MM.1S (cell line): ENCODE results near the gene TMPRSS6.

Experiments
- DNase-seq: peaks from one replicate; pipeline ENCODE4 v3.0.0-alpha.2; 2015
- H2AFZ ChIP-seq: fragments of 300-600 bp; sonication (generic); 2 replicates; pipeline ENCODE4 v1.6.0; 2016; ENCODE audit warnings: antibody characterized with exemption, low read length
- H3F3A ChIP-seq: fragments of 300-600 bp; sonication (generic); 2 replicates; pipeline ENCODE4 v1.6.1; 2016; ENCODE audit warnings: mild to moderate bottlenecking, antibody characterized with exemption, low read length, moderate library complexity, mixed read lengths; ENCODE audit not compliant: insufficient read depth
- H3K27ac ChIP-seq: fragments of 300-600 bp; sonication (generic); 2 replicates; pipeline ENCODE4 v1.5.1; 2016; ENCODE audit warnings: mild to moderate bottlenecking, low read length
- H3K27me3 ChIP-seq: fragments of 300-600 bp; sonication (generic); replicated peaks from 2 replicates; pipeline ENCODE4 v1.6.0; 2016; ENCODE audit warnings: low read length; ENCODE audit not compliant: insufficient read depth
- H3K36me3 ChIP-seq: fragments of 300-600 bp; sonication (generic); replicated peaks from 2 replicates; pipeline ENCODE4 v1.6.1; 2016; ENCODE audit warnings: mild to moderate bottlenecking, low read length, mixed read lengths; ENCODE audit not compliant: insufficient read depth
- H3K4me1 ChIP-seq: fragments of 300-600 bp; sonication (generic); 2 replicates; pipeline ENCODE4 v1.6.1; 2016; ENCODE audit warnings: low read length, mixed read lengths
- H3K4me2 ChIP-seq: fragments of 300-600 bp; sonication (generic); 2 replicates; pipeline ENCODE4 v1.6.0; 2016; ENCODE audit warnings: low read depth, low read length
- H3K4me3 ChIP-seq: fragments of 300-600 bp; sonication (generic); 2 replicates; pipeline ENCODE4 v1.5.1; 2016; ENCODE audit warnings: low read length, mixed read lengths
- H3K79me2 ChIP-seq: fragments of 300-600 bp; sonication (generic); 2 replicates; pipeline ENCODE4 v1.6.1; 2016; ENCODE audit warnings: mixed run types, low read length, mixed read lengths
- H3K9ac ChIP-seq: fragments of 300-600 bp; sonication (generic); 2 replicates; pipeline ENCODE4 v1.6.1; 2016; ENCODE audit warnings: low read length, mixed read lengths
- H3K9me2 ChIP-seq: fragments of 300-600 bp; sonication (generic); replicated peaks from 2 replicates; pipeline ENCODE4 v1.6.1; 2016; ENCODE audit warnings: mild to moderate bottlenecking, low read length, mixed read lengths; ENCODE audit not compliant: insufficient read depth
- H3K9me3 ChIP-seq: fragments of 300-600 bp; sonication (generic); replicated peaks from 2 replicates; pipeline ENCODE4 v1.6.1; 2016; ENCODE audit warnings: mild to moderate bottlenecking, low read length, mixed read lengths; ENCODE audit not compliant: insufficient read depth
- H4K20me1 ChIP-seq: fragments of 300-600 bp; sonication (generic); 2 replicates; pipeline ENCODE4 v1.6.1; 2016; ENCODE audit warnings: mild to moderate bottlenecking, low read length, moderate library complexity, mixed read lengths; ENCODE audit not compliant: insufficient read depth
- CTCF ChIP-seq: fragments of 300-600 bp; sonication (generic); IDR thresholded peaks from 2 replicates; pipeline ENCODE4 v1.5.1; 2016; ENCODE audit warnings: antibody characterized with exemption, low read length, mixed read lengths
- EZH2 ChIP-seq: fragments of 300-600 bp; sonication (generic); optimal IDR thresholded peaks from 2 replicates; pipeline ENCODE3; 2017; ENCODE audit warnings: low read depth, mild to moderate bottlenecking, antibody characterized with exemption, low read length, mixed read lengths
- EZH2phosphoT487 ChIP-seq: fragments of 300-600 bp; sonication (generic); IDR thresholded peaks from 2 replicates; pipeline ENCODE4 v1.6.1; 2018; ENCODE audit warnings: antibody characterized with exemption, low read length

Gene TMPRSS6

DNA sequence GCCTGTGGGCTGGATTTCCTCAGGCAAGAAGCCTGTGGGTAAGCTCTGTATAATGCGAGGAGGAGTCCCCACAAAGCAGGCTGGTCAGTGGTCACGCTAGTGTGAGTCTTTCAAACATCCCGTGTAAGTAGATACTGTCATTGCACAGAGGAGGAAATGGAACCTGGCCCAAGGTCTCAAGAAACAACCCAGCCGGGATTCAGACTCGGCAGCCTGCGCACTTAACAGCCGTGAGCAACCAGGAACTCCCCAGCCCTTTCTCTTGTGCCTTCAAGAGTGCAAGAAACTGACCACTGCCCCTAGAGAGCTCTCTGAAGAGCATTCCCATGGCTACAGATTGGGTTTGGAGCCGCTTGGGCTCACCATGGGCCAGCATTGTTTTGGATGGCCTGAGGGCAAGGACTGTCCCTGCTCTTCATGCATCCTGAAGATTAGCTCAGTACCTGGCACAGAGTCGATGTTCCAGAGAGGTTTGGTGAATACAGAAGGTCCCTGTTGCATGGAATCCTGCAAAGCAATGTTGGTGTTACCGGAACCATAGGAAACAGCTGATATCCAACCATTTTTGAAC, 83.9 kb downstream of the TMPRSS6 start:
- H3K4me1 ChIP-seq: peaks cover 15% of the 10 kb centered on the region
- no peak overlapping the region for H3K4me3 ChIP-seq
- no peak overlapping the region for H3K9ac ChIP-seq
- no peaks in the 10 kb centered on the region for H3F3A ChIP-seq
- no peaks in the 10 kb centered on the region for H3K9me3 ChIP-seq
- DNase-seq: no peak
- H3K27ac ChIP-seq: no peak overlapping the region
- no peak overlapping the region for H2AFZ ChIP-seq
- no peaks in the 10 kb centered on the region for H4K20me1 ChIP-seq
- no peak overlapping the region for H3K4me2 ChIP-seq
- H3K79me2 ChIP-seq: no peaks in the 10 kb centered on the region; the same call in 1 of the 2 replicates
- no peak for TF ChIP-seq EZH2phosphoT487
- no peak for TF ChIP-seq CTCF
- no peak for TF ChIP-seq EZH2
- H3K27me3 ChIP-seq: no peaks in the 10 kb centered on the region
- no peaks in the 10 kb centered on the region for H3K36me3 ChIP-seq
- H3K9me2 ChIP-seq: no peaks in the 10 kb centered on the region

DNA sequence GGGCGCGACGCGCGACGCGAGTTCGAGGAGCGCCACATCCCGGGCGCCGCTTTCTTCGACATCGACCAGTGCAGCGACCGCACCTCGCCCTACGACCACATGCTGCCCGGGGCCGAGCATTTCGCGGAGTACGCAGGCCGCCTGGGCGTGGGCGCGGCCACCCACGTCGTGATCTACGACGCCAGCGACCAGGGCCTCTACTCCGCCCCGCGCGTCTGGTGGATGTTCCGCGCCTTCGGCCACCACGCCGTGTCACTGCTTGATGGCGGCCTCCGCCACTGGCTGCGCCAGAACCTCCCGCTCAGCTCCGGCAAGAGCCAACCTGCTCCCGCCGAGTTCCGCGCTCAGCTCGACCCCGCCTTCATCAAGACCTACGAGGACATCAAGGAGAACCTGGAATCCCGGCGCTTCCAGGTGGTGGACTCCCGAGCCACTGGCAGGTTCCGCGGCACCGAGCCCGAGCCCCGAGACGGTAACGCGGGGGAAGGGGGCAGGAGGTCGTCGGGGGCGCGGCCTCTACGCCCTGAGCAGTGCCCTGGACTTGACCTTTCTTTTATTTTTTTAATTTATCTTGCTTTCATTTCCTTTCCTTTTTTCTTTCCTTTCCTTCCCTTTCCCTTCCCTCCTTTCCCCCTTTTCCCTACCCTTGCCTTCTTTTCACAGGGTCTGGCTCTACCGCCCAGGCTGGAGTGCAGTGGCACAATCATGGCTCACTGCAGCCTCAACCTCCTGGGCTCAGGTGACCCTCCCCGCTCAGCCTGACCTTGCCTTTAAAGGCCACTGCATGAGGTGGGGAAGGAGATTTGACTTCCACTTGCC, 85.0 kb downstream of the TMPRSS6 start:
- H3K4me2 ChIP-seq: no peak overlapping the region
- H3K36me3 ChIP-seq: no peaks in the 10 kb centered on the region
- no peak for DNase-seq
- peaks cover 15% of the 10 kb centered on the region for H3K4me1 ChIP-seq
- H2AFZ ChIP-seq: no peak overlapping the region
- no peak overlapping the region for H3K9ac ChIP-seq
- no peak overlapping the region for H3K4me3 ChIP-seq
- H3K79me2 ChIP-seq: peaks cover 9% of the 10 kb centered on the region; the same call in 1 of the 2 replicates
- TF ChIP-seq EZH2 (no peak), EZH2phosphoT487 (no peak), CTCF (no peak)
- no peaks in the 10 kb centered on the region for H3K9me3 ChIP-seq
- H3F3A ChIP-seq: no peaks in the 10 kb centered on the region
- H4K20me1 ChIP-seq: no peaks in the 10 kb centered on the region
- no peaks in the 10 kb centered on the region for H3K27me3 ChIP-seq
- H3K27ac ChIP-seq: no peak overlapping the region
- no peaks in the 10 kb centered on the region for H3K9me2 ChIP-seq

- Histone ChIP-seq H2AFZ (no peak overlapping the region), H3F3A (no peaks in the 10 kb centered on the region), H3K27ac (no peak overlapping the region), H4K20me1 (no peaks in the 10 kb centered on the region), H3K4me2 (no peak overlapping the region), H3K4me1 (peaks cover 15% of the 10 kb centered on the region), H3K27me3 (no peaks in the 10 kb centered on the region), H3K4me3 (no peak overlapping the region), H3K79me2 (peaks cover 9% of the 10 kb centered on the region; the same call in 1 of the 2 replicates), H3K9me3 (no peaks in the 10 kb centered on the region), H3K9me2 (no peaks in the 10 kb centered on the region), H3K36me3 (no peaks in the 10 kb centered on the region), H3K9ac (no peak overlapping the region)
- DNase-seq: no peak
- TF ChIP-seq CTCF (no peak), EZH2phosphoT487 (no peak), EZH2 (no peak)
Measured at GRCh38 chr22:37023743-37024338, 85.7 kb downstream of the TMPRSS6 start.
